ENCODE results near the gene GRWD1. TPM values are rescaled to one million over a fixed set of nuclear protein-coding genes. Genes with fewer than 3 reads are reported as not detected.

Gene GRWD1
- 13.9 and 20.0 TPM in 2 replicates for polyA plus RNA-seq (2011; rRNA removed)
- 10.5 and 11.3 TPM in 2 replicates for polyA minus RNA-seq (2011; rRNA and poly(A)+ RNA removed)

DNA sequence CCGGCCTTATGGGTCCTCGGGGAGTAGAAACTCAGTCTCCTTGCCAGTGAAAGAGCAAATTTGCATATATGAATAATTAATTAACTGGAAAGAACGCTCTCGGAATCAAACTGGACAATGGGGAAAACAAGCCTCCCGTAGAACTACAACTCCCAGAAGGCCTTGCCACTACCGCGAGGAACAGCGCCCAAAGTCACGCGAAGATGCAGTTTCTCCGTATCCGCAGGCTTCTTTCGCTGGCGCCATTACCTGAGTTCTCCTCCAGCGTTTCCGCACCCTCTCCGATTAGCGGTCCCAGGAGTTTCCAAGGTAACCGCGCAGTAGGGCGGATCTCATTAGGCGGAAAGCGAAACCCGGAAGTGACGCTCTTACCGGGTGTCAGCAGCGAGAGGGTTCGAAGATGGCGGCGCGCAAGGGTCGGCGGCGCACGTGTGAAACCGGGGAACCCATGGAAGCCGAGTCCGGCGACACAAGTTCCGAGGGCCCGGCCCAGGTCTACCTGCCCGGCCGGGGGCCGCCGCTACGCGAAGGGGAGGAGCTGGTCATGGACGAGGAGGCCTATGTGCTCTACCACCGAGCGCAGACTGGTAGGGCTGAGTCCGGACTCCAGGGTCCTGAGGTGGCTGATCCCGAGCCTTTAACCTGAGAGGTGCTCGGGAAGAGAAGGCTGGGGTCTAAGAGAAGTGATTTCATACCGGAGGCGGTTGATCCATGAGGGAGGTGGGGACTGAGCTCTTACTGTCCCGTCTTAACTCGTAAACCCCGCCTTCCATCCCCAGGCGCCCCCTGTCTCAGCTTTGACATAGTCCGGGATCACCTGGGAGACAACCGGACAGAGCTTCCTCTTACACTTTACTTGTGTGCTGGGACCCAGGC lies at the start of gene GRWD1:
TSS of gene GRWD1 (plus strand) at position 378 of the 876 bp plus-strand sequence. CDS start at position 401, 23 bp downstream.
- TF ChIP-seq, protein P1, sequence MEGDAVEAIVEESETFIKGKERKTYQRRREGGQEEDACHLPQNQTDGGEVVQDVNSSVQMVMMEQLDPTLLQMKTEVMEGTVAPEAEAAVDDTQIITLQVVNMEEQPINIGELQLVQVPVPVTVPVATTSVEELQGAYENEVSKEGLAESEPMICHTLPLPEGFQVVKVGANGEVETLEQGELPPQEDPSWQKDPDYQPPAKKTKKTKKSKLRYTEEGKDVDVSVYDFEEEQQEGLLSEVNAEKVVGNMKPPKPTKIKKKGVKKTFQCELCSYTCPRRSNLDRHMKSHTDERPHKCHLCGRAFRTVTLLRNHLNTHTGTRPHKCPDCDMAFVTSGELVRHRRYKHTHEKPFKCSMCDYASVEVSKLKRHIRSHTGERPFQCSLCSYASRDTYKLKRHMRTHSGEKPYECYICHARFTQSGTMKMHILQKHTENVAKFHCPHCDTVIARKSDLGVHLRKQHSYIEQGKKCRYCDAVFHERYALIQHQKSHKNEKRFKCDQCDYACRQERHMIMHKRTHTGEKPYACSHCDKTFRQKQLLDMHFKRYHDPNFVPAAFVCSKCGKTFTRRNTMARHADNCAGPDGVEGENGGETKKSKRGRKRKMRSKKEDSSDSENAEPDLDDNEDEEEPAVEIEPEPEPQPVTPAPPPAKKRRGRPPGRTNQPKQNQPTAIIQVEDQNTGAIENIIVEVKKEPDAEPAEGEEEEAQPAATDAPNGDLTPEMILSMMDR (IDR thresholded peaks at IDR 0.05; ENCODE audit: insufficient read depth, low read depth, low read length), result peak; percentile 26
- POLR2A ChIA-PET, result no interaction called here
- H3K27me3 ChIP-seq (ENCODE audit: control insufficient read depth, insufficient read depth, low read length), result no peaks in the 10 kb centered on the region
- DNase-seq (ENCODE audit: low read depth), result peak; percentile 88
- H3K4me3 ChIP-seq (ENCODE audit: low read depth, low read length), result peak within 1 kb of the TSS; percentile 87
- peaks cover 15% of the 10 kb centered on the region for H3K36me3 ChIP-seq (ENCODE audit: control insufficient read depth, insufficient read depth, low read length)
- CTCF ChIA-PET, result interaction anchor here (0.8 to 2.6 kb wide), 7 partner anchors 11 to 138 kb away, joined by 3 to 18 read pairs (median 4); partner anchors contain the start of gene KDELR1

DNA sequence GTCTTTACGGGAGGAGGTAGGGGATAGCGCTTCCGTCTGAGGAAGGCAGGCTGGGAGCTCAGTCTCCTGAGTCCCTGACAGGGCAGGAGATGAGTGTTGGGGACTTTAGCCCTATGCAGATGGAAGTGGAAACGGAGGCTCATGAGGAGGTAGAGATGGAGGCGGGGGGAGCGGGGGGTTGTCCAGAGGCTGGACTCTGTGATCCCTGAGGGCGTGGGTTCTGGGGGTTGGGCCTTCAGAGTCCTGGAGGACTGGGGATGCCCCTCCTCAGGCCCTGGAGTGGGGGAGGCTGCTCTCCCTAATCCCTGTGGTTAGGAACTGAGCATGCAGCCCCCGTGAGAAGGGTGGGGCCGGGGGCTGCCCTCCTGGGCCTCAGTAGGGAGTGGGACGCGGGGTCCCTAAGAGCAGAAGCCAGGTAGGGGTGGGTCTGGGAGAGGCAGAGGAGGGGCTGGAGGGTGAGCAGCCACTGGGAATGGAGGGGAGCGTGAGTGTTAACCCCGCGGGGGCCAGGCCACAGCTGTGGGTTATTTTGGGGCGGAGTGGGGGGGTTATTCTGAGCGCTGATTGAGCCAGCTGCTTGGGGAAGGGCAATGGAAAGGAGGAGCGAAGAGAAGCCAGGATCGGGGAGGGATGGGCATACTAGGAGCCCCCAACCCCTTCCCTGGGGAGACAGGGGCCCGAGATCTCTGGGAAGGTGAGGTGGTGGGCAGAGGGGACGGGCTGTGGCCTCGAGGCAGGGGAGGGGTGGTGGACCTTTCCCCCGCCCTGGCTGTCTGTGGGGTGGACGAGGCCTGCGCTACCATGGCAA lies 49.6 kb upstream of the GRWD1 start:
- no peak overlapping the region for H3K4me3 ChIP-seq (ENCODE audit: low read depth, low read length)
- TF ChIP-seq, protein P1 (IDR thresholded peaks at IDR 0.05; ENCODE audit: insufficient read depth, low read depth, low read length), result no peak
- no peaks in the 10 kb centered on the region for H3K36me3 ChIP-seq (ENCODE audit: control insufficient read depth, insufficient read depth, low read length)
- ChIA-PET POLR2A (no interaction called here), CTCF (interaction anchor here (0.8 to 1.5 kb wide), 2 partner anchors 15 to 93 kb away, joined by 3 read pairs; no protein-coding TSS in a partner anchor)
- H3K27me3 ChIP-seq (ENCODE audit: control insufficient read depth, insufficient read depth, low read length), result peaks cover 4% of the 10 kb centered on the region; the same call in 1 of the 2 replicates
- DNase-seq (ENCODE audit: low read depth), result no peak

GRCh38 chr19:48396824-48397176 lies 49.0 kb upstream of the GRWD1 start:
- Histone ChIP-seq H3K36me3 (ENCODE audit: control insufficient read depth, insufficient read depth, low read length) (no peaks in the 10 kb centered on the region), H3K27me3 (ENCODE audit: control insufficient read depth, insufficient read depth, low read length) (peaks cover 4% of the 10 kb centered on the region; the same call in 1 of the 2 replicates), H3K4me3 (ENCODE audit: low read depth, low read length) (no peak overlapping the region)
- no peak for DNase-seq (ENCODE audit: low read depth)
- ChIA-PET CTCF (no interaction called here), POLR2A (no interaction called here)
- TF ChIP-seq, protein P1 (IDR thresholded peaks at IDR 0.05; ENCODE audit: insufficient read depth, low read depth, low read length), result no peak

DNA sequence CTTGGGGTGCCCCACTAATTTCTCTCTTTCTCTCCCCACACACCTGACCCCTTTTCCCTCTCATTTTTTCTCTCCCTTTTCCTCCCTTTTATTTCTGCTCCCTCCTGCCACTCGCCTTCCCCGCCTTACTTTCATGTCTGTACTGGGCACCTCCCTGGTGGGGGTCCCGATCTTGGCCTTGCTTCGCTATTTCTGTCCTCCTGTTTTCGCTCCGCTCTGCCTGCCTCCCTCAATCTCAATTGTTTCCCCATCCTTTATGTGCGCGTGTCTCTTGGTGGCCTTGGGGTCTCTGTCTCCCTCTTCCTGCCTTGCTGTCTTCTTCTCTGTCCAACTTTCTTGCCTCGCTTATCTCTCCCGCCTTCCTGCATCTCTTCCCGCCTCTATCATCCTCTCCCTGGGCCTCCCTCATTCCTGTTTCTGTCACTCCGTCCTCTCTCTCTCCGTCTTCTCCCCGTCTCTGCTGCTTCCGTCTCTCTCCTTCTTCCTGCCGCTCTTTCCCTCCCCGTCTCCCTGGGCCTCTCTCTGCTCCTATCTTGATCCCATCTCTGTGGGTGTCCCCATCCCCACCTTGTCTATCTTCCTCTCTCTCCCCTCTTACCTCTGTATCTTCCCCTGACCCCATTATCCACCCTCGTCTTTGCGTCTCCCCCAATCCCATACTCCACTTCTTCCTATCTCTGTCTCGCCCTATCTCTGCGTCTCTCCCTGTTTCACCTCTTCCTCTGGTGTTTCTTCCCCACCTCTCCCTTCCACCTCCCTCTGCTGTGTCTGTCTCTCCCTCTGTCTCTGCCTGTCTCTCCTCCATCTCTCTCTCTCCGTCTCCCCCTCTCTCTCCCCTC lies 48.3 kb upstream of the GRWD1 start:
- Histone ChIP-seq H3K4me3 (ENCODE audit: low read depth, low read length) (peak overlapping the region; percentile 60), H3K27me3 (ENCODE audit: control insufficient read depth, insufficient read depth, low read length) (peaks cover 4% of the 10 kb centered on the region; the same call in 1 of the 2 replicates), H3K36me3 (ENCODE audit: control insufficient read depth, insufficient read depth, low read length) (no peaks in the 10 kb centered on the region)
- DNase-seq (ENCODE audit: low read depth), result no peak
- CTCF ChIA-PET, result no interaction called here
- POLR2A ChIA-PET, result no interaction called here
- TF ChIP-seq, protein P1 (IDR thresholded peaks at IDR 0.05; ENCODE audit: insufficient read depth, low read depth, low read length), result no peak

Data from BJ (cell line).